Middle frontal gyrus (tissue), 1 donor: ENCODE results near the gene NFE2L3.

ENCODE experiments used
- DNase-seq: peaks from one replicate; pipeline ENCODE4 v3.0.0-alpha.2; 2015; ENCODE audit warnings: low spot score; ENCODE audit errors: extremely low spot score

The NFE2L3 gene

GRCh38 chr7:26199301-26200037 lies 47.5 kb downstream of the NFE2L3 start:
- DNase-seq: no peak

DNA sequence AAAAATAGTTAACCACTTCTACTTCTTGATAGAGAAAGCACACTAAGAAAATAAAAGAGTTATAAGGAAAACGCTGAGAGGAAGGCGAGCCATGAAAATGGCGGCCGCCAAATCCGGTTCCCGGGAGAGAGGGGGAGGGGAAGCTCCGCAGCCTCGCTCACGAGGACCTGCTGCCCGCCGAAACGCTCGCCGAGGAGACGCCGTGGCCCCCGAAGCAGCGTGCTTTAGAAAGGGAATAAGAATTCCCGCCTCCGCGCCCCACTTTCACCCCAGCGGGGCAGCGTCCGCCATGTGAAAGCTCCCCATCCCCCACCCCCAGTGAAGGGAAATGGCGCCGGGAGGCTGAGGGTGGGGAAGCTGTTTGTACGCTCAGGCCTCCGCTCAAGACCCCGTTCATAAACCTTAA lies 48.0 kb downstream of the NFE2L3 start:
- DNase-seq: no peak

DNA sequence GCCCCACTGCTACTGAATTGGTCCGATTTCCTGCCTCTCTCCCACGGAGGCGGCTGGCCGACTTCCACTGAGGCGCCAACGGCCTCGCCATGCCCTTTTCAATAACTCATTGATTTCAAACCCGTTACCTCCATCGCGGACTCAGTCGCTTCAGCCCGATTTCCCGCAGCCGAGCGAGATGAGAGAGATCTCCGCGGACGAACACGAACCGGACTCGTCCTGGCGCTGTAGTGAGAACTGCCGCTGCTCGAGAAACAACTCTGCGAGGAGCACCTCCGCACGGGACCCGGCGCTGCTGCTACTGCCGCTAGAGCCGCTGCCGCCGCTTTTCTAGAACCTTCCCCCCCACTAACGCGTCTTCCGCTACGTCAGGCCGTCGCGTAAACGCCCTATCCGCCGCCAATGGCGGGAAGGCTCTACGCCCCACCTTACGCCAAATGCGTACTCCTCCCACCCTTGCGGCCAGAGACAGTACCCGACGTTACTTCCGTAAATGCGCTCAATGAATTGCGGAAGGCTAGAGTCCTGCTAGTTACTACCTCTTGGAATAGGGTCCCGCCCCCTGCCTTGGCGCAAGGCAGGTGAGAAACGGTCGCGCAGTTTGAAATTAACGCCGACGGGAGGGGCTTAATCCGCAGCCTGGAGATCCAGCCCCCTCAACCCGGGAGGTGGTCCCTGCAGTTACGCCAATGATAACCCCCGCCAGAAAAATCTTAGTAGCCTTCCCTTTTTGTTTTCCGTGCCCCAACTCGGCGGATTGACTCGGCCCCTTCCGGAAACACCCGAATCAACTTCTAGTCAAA lies 48.6 kb downstream of the NFE2L3 start, which contains the start of gene HNRNPA2B1:
Gene HNRNPA2B1 (minus strand): TSS at position 303 of the 803 bp plus-strand sequence. CDS start 169 bp downstream, at position 134.
- DNase-seq: peak; percentile 97

DNA sequence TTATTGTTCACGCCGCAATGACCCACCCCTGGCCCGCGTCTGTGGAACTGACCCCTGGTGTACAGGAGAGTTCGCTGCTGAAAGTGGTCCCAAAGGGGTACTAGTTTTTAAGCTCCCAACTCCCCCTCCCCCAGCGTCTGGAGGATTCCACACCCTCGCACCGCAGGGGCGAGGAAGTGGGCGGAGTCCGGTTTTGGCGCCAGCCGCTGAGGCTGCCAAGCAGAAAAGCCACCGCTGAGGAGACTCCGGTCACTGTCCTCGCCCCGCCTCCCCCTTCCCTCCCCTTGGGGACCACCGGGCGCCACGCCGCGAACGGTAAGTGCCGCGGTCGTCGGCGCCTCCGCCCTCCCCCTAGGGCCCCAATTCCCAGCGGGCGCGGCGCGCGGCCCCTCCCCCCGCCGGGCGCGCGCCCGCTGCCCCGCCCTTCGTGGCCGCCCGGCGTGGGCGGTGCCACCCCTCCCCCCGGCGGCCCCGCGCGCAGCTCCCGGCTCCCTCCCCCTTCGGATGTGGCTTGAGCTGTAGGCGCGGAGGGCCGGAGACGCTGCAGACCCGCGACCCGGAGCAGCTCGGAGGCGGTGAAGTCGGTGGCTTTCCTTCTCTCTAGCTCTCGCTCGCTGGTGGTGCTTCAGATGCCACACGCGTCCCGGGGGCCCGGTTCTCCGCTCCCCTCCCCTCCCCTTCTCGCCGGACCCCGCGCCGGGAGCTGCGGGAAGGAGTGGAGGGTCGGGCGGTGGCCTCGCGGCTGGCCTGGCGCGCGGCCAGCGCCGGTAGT lies 49.4 kb downstream of the NFE2L3 start, which contains the start of gene CBX3:
Gene CBX3 (plus strand): TSS at position 499 of the 772 bp plus-strand sequence. CDS start 1,254 bp downstream, outside the sequence.
- DNase-seq: peak; percentile 50

DNA sequence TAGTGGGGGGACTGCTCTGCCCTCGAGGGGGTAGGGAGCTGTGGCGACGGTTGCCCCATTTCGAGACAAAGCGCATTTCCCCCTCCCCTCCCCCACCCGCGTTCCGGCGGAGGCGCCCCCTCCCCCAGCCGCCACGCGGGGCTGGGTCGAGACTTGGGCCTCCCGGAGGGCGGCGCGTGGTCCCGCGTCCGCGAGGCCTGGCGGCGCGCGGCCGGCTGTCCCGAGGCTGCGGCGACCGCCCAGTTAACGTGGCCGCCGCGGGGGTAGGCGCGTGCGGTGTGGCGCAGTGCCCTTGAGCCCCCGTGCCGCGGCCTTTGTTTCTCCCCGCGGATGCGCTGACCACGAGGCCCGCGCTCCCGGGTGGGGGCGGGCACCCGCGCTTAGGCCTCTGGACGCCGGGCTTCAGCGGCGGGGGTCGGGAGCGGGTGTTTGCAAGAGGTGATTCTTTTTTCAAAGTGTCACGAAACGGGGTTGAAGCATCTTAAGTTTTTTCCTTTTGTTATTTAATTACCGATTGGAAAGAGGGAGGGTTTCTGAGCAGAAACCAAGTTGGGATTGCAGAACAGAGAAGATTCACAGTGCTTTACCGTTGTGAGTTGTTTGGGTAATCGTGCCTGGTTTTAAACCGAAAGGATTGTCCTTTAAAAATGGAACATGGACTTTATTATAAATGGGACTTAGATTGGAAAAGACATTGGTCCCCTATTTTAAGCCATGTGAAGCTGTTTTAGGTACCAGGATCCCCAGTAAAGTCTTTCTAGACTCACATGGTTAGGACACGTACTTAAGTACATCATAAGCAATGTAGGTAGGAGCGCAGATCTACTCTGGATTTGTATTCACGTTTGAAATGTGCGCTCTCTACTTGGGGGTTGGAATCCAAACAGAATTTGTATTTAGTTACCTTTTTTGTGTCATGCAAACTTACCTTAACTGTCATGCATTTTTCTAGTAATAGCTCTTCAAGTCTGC lies 50.3 kb downstream of the NFE2L3 start:
- DNase-seq: no peak

GRCh38 chr7:26203016-26203415 lies 51.0 kb downstream of the NFE2L3 start:
- DNase-seq: no peak

GRCh38 chr7:26208040-26208439 lies 56.0 kb downstream of the NFE2L3 start:
- no peak for DNase-seq

GRCh38 chr7:26212921-26213718 lies 61.1 kb downstream of the NFE2L3 start:
- no peak for DNase-seq

DNA sequence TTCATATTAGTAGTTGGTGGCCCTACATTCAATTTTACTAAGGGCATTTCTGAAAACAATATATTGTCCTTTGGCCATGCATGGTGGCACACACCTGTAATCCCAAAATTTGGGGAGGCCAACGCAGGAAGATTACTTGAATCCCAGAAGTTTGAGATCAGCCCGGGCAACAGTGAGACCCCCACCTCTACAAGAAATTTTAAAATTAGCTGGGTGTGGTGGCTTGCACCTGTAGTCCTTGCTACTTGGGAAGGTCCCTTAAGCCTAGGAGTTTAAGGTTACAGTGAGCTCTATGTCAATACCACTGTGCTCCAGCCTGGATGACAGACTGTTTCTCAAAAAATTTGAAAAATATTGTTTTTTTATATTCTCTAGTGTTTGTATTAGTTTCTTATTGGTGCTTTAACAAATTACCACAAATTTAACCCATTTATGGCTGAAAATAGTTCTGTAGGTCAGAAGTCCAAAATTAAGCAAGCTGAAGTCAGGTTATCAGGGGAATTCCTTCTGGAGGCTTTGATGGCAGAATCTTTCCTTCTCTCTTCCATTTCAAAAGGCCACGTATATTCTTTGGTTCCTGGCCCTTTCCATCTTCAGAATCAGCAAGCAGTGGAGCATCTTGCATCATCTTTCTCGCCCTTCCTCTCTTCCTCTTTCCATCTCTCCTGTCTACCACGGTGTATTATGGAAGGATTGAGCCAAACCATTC lies 62.0 kb downstream of the NFE2L3 start:
- no peak for DNase-seq

GRCh38 chr7:26216049-26216448 lies 64.1 kb downstream of the NFE2L3 start:
- DNase-seq: no peak

DNA sequence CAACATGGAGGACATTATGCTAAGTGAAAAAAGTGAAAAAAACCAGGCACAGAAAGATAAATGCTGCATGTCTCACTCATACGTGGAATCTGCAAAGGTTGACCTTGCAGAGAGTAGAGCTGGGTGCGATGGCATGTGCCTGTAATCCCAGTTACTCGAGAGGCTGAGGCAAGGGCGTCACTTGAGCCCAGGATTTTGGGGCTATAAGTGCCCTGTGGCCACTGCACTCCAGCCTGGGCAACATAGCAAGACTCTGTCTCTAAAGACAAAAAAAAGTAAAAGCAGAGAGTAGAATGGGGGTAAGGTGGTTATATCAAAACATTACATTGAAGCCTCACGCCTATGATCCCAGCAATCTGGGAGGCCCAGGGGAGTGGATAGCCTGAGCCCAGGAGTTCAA lies 72.4 kb downstream of the NFE2L3 start:
- DNase-seq: no peak

GRCh38 chr7:26227987-26228386 lies 76.0 kb downstream of the NFE2L3 start:
- no peak for DNase-seq

GRCh38 chr7:26233902-26234511 lies 82.0 kb downstream of the NFE2L3 start:
- DNase-seq: no peak
